ENCODE data around the gene KRT16. TPM values are rescaled to one million over a fixed set of nuclear protein-coding genes. Genes with fewer than 3 reads are reported as not detected.
"Not testable (repeated sequence)": the region's sequence is repeated elsewhere in the genome, so short reads cannot be mapped to it uniquely, and the experiment has no call there.

Gene KRT16
- total RNA-seq, 2 experiments from 2014 or later, result not detected

DNA sequence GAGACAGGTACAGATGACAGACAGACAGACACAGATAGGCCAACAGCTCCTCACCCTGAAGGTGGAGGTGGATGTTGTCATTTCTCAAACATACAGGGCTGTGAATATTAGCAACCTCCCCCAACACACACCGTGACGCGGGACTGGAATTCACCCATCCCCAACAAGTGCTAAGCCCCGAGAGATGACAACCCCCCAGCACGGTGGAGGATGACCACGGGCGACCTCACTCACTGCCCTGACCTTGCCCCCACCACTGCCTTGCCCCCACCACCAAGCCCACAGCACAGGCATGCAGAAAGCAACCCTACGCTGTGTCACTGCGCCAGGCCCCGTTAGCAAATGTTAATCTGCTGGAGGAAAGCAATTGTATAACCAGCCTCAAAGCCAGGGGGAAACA lies 16.7 kb upstream of the KRT16 start:
- CTCF ChIA-PET, result interaction anchor here (1.2 to 1.3 kb wide), 2 partner anchors 19 to 34 kb away, joined by 4 read pairs; no protein-coding TSS in a partner anchor
- no peaks in the 10 kb centered on the region for H3K27me3 Mint-ChIP-seq
- no peak for DNase-seq

DNA sequence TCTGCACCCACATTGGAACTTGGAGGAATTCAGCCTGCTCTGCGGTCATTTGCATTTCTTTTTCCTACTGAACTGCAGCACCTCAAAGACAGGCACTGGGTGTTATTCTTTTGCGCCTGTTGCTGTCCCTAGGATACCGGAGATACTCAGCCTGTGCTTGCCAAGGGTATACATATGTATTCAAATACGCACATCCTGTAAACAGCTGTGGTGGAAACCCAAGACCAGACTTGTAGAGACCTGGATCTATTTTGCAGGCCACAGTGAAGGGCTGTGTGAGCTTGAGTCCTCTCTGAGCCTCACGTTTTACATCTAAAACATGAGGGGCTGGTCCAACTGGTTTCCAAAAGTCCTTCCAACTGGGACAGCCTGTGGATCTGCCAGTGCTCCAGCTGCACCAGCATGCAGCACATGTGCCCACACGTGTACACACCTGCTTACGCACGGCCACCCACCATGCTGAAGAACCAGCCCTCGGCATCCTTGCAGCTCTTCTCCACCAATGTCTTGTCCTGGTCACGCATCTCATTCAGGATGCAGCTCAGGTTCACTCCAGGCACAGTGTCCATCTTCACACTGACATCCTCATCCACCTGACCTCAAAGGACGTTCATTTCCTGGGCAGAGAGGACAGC lies 16.2 kb upstream of the KRT16 start:
- H3K27me3 Mint-ChIP-seq; DNase-seq; H3K27ac Mint-ChIP-seq; H3K4me3 Mint-ChIP-seq; H3K36me3 Mint-ChIP-seq (ENCODE audit: low read depth); POLR2A ChIA-PET; H3K9me3 Mint-ChIP-seq; H3K4me1 Mint-ChIP-seq: not testable (repeated sequence)
- CTCF ChIA-PET, result interaction anchor here (1.2 kb wide), 1 partner anchor 19 kb away, joined by 4 read pairs; no protein-coding TSS in a partner anchor

More for the DNA sequence above, 16.7 kb upstream of the KRT16 start:
- no peaks in the 10 kb centered on the region for H3K9me3 Mint-ChIP-seq
- H3K27ac Mint-ChIP-seq, result no peak overlapping the region
- POLR2A ChIA-PET, result no interaction called here
- H3K4me3 Mint-ChIP-seq, result no peak overlapping the region
- no peaks in the 10 kb centered on the region for H3K36me3 Mint-ChIP-seq (ENCODE audit: low read depth)
- no peaks in the 10 kb centered on the region for H3K4me1 Mint-ChIP-seq

DNA sequence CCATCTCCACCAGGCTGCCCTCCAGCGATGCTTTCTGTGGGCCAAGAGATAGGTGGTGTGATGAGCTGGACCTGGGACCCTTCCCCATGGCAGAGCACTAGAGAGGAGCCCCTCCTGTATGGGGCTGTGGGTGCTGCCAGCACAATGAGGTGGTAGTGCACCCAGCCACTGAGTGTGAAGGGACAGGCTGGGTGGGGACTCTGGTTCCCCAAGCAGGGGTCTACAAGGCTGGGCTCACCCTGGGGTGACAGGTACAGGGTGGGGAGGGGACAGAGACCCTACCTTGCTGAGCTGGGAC lies 15.5 kb upstream of the KRT16 start:
- H3K9me3 Mint-ChIP-seq; POLR2A ChIA-PET; H3K4me1 Mint-ChIP-seq; DNase-seq; H3K27me3 Mint-ChIP-seq; H3K4me3 Mint-ChIP-seq; CTCF ChIA-PET; H3K36me3 Mint-ChIP-seq (ENCODE audit: low read depth); H3K27ac Mint-ChIP-seq: not testable (repeated sequence)

DNA sequence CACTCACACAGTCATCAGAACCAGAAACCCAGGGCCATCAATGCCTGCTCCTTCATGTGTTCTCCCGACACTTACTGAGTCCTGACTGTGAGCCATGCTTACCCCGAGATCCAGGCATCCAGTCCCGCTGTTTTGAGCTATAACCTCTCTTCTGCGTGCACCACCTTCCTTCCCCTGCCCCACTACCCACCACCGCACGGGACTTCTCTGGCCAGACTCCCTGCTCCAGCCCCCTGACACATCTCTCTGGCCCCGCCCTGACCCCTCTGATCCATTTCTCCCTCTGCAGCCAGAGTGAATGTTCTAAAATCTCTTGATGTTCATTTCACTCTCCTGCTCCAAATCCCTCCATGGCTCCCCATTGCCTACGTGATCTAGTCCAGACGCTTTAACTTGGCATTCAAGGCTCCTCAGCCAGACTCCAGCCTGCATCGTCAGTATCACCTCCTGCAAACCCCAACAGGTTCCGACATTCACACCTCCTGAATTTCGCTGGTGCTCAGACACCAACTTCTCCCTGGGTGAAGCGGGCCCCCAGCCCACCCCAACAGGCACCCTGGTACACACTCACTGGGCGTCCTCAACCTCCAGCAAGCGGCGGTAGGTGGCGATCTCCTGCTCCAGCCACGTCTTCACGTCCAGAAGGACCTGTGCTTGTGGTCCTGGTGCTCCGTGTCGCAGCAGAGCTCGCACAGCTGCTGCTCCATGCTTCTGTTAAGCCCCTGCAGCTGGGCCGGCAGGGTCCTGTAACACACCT lies 14.9 kb upstream of the KRT16 start:
- Mint-ChIP-seq H3K4me3 (no peak overlapping the region), H3K4me1 (no peaks in the 10 kb centered on the region), H3K36me3 (ENCODE audit: low read depth) (no peaks in the 10 kb centered on the region), H3K27me3 (no peaks in the 10 kb centered on the region), H3K9me3 (no peaks in the 10 kb centered on the region), H3K27ac (no peak overlapping the region)
- no peak for DNase-seq
- ChIA-PET POLR2A (no interaction called here), CTCF (no interaction called here)

DNA sequence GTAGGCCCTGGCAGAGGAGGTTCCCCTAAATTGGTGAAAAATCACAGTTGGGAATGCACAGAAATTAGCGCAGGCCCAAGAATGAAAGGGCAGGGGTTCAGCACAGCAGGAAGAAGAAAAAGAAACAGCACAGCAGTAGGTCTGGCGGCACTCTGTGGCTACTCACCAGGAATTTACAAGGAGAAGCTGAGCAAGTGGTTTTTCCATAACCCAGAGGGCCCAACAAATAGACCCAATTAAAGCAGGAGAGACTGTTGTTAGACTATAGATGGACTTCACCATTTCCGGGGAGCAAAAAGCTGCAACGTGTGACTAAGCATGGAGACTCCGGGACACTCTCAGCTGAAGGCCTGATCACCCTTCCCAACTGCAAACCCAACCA lies 14.3 kb upstream of the KRT16 start:
- H3K4me1 Mint-ChIP-seq; H3K36me3 Mint-ChIP-seq (ENCODE audit: low read depth); DNase-seq; H3K27me3 Mint-ChIP-seq; H3K9me3 Mint-ChIP-seq; CTCF ChIA-PET; H3K4me3 Mint-ChIP-seq; H3K27ac Mint-ChIP-seq; POLR2A ChIA-PET: not testable (repeated sequence)

DNA sequence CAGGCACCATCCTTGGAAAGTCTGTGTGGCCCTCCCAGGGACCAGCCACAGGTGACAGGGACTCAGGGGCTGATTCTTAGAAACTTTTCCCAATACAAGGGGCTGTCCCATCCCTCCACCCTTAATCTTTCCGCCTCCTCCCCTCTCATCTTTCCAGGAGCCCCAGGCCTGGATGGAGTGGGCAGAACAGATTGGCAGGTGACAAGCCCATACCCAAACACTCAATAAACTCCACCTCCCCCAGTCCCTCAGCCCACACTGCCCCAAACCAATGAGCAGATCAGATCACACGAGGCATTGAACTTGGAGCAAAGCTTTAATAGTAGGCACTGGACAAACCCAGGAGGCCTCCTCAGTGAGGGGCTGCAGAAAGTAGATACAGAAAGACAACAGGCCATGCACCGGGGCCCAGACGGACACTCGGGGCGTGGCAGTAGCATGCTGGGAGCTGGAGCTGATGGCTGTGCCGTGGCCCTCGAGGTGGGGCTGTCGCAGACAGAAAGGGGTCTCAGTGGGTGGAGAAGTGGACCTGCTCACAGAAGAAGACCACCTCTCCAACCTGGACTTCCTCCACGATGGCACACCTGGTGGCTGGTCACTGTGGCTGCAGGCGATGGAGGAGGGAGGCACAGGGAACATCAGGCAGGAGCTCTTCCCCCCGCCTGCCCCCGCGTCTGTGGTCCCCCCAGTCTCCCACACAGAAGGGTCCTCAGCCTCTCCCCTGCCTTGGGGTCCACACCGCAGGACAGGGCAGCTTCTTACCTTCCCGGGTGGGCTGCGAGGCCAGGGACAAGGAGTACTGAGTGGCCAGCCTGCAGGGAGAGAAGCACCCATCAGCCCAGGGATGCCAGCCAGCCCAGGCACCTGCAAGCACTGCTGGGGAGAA lies 13.7 kb upstream of the KRT16 start:
- H3K36me3 Mint-ChIP-seq (ENCODE audit: low read depth); DNase-seq; H3K9me3 Mint-ChIP-seq; H3K4me3 Mint-ChIP-seq; CTCF ChIA-PET; H3K4me1 Mint-ChIP-seq; H3K27ac Mint-ChIP-seq; POLR2A ChIA-PET; H3K27me3 Mint-ChIP-seq: not testable (repeated sequence)

DNA sequence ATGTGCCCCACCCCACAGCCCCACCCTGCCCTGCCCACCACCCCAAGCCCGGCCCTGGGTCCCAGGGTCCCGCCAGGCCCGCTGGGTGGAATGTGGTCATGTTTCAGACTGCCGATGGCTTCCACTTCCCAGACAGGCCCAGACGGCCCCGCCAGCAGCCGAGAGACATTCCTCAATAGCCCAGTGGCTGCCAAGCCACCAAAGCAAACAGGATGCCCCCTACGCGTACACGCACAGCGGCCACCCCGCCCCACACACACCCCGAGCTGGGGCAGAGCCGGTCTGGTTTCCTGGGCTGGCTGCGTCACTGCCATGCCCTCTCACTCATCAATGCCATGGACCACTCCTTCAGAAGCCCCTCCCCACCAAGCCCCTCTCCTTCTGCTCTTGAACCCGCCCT lies 13.0 kb upstream of the KRT16 start:
- H3K27me3 Mint-ChIP-seq, result no peaks in the 10 kb centered on the region
- CTCF ChIA-PET, result no interaction called here
- H3K4me3 Mint-ChIP-seq, result no peak overlapping the region
- H3K9me3 Mint-ChIP-seq, result no peaks in the 10 kb centered on the region
- no peaks in the 10 kb centered on the region for H3K4me1 Mint-ChIP-seq
- POLR2A ChIA-PET, result no interaction called here
- DNase-seq, result no peak
- no peaks in the 10 kb centered on the region for H3K36me3 Mint-ChIP-seq (ENCODE audit: low read depth)
- no peak overlapping the region for H3K27ac Mint-ChIP-seq

DNA sequence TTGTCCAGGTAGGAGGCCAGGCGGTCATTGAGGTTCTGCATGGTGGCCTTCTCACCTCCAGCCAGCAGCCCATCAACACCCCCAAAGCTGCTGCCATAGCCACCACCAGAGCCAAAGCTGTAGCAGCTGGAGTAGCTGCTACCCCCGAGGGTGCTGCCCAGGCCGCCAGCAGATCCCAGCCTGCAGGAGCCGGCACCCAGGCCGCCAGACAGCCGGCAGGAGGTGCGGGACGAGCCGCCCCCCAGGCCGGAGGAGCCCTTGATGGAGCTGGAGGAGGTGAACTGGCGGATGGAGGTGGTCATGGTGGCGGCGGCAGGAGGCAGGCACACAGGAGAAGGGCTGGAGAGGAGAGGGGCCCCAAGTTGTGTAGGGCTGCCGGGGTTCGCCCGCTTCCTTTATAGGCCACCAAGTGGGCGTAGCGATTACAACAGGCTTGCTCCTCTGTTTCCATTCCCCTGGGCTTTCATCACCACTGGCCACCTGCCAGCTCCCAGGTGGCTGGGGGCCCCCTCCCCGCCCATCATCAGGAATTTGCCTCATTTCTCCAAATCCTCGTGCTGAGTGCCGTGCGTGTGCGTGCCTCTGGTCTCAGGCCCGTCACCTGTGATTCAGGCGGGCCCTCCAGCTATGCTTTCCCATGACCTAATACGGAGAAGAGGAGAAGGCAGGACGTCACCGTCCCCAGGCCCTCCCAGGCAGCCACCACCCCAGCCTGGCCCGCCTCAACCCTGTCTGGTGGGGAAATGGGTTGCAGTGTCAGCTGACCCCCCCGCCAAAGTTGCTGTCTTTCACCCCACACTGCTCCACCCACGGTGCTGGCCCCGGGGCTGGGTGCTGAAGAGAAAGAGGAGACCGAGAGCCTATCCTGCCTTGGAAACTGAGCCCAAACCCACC lies 11.9 kb upstream of the KRT16 start, which contains the start of gene KRT17:
KRT17 (minus strand) TSS at position 368 of the 894 bp plus-strand sequence; CDS start at position 302, 66 bp downstream.
- DNase-seq, result no peak
- H3K4me1 Mint-ChIP-seq, result no peaks in the 10 kb centered on the region
- H3K4me3 Mint-ChIP-seq, result no peak within 1 kb of the TSS
- H3K27ac Mint-ChIP-seq, result no peak within 1 kb of the TSS
- POLR2A ChIA-PET, result no interaction called here
- H3K27me3 Mint-ChIP-seq, result no peaks in the 10 kb centered on the region
- no peaks in the 10 kb centered on the region for H3K9me3 Mint-ChIP-seq
- CTCF ChIA-PET, result interaction anchor here (0.6 kb wide), 1 partner anchor 75 kb away, joined by 3 read pairs; no protein-coding TSS in a partner anchor
- no peaks in the 10 kb centered on the region for H3K36me3 Mint-ChIP-seq (ENCODE audit: low read depth)

DNA sequence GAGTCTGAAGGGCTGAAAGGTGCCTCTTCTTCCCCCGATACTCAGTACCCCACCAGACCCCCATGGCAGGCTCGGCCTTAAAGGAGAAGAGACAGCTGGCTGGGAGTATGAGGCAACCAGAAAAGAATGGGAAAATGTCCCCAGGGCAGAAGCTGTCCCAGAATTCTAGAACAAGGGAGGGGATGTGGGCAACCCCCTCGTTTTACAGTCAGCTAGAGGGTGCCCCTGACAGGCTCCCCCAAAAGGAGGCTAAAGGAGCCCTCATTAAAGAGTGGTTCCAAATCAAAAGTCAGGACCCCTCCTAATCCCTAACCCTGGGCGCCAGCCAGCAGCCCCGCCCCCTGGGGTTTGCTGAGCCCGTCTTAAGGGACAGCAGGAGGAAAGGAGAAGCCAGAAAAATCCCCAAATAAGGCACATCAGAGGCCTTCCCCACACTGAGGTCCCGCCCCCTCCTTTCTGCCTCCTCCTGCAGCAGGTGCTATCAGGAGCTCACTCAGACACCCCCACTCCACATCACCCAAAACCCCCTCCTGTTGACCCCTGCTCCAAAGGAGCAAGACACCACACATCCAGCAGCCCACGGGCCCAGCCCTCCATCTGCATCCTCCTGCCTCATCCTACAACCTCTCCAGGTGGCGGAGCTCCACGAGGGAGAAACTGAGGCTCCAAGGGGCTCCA lies 10.8 kb upstream of the KRT16 start:
- H3K36me3 Mint-ChIP-seq (ENCODE audit: low read depth); H3K27ac Mint-ChIP-seq; H3K4me1 Mint-ChIP-seq; H3K4me3 Mint-ChIP-seq; H3K9me3 Mint-ChIP-seq; POLR2A ChIA-PET; DNase-seq; H3K27me3 Mint-ChIP-seq: not testable (repeated sequence)
- CTCF ChIA-PET, result interaction anchor here (0.6 to 1.3 kb wide), 2 partner anchors 74 kb away, joined by 3 to 5 read pairs; no protein-coding TSS in a partner anchor

DNA sequence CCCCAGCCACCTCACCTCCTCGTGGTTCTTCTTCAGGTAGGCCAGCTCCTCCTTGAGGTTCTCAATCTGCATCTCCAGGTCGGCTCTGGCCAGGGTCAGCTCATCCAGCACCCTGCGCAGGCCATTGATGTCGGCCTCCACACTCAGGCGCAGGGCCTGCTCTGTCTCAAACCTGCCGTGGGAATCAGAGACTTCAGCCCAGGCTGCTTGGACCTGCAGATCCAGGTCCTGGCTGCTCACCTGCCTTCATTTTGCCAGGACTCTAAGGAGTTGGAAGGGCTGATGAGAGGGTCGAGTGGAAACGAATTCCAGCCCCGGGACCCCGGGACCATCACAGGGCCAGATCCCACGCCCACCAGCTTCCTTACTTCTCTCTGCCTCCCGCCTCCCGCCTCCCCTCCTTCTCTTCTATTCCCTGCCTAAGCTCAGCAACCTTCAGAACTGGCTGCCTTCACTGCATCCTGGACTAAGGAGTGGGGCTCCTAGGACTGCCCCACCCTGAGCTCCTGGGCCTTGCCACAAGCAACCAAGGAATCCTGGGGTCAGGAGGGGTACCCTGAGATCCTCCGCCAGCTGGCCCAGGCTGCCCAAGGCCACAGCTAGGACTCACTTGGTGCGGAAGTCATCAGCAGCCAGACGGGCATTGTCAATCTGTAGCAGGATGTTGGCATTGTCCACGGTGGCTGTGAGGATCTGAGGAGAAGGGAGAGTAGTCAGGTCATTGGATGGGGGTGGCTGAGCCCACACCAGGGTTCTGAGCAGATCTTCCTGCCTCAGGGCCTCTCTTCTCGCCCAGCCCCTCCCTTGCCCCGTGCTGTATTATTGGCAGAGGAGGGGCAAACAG lies 10.0 kb upstream of the KRT16 start:
- H3K9me3 Mint-ChIP-seq; DNase-seq; H3K4me3 Mint-ChIP-seq; H3K27ac Mint-ChIP-seq; H3K36me3 Mint-ChIP-seq (ENCODE audit: low read depth); H3K4me1 Mint-ChIP-seq; H3K27me3 Mint-ChIP-seq; POLR2A ChIA-PET: not testable (repeated sequence)
- CTCF ChIA-PET, result interaction anchor here (1.3 kb wide), 1 partner anchor 73 kb away, joined by 5 read pairs; no protein-coding TSS in a partner anchor

DNA sequence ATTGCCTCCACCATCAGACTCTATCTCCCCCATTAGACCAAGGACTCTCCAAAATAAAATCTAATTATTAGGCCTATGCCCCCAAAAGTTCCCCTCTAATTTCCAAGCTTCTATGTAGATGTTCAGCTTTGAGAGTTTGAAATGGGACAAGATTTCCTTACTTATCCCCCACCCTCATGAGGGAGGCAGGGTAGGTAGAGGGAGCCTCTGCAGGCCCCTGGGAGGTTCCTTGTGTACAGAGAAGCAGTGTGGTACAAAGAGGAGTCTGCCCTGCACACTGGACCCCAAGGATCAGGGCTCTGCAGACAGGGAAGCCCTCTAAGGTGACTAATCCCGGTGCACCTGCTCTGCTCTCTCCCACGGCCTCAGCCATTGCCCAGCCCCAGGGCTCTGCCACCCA lies 9.3 kb upstream of the KRT16 start:
- Mint-ChIP-seq H3K36me3 (ENCODE audit: low read depth) (no peaks in the 10 kb centered on the region), H3K27ac (no peak overlapping the region), H3K9me3 (no peaks in the 10 kb centered on the region), H3K4me3 (no peak overlapping the region), H3K27me3 (no peaks in the 10 kb centered on the region), H3K4me1 (no peaks in the 10 kb centered on the region)
- POLR2A ChIA-PET, result no interaction called here
- no peak for DNase-seq
- CTCF ChIA-PET, result interaction anchor here (1.3 kb wide), 1 partner anchor 73 kb away, joined by 5 read pairs; no protein-coding TSS in a partner anchor

DNA sequence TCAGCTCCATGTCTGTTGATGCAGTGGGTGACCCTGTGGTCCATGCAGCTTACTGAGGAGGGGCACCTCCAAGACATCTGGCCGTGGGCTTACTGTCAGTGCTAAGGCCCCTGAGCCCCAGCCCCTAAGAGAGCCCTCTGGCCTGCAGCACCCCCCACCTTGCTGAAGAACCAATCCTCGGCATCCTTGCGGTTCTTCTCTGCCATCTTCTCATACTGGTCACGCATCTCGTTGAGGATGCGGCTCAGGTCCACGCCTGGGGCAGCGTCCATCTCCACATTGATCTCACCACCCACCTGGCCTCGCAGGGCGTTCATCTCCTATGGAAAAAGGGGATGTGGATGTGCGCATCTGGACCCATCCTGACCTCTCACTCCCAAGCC lies 8.9 kb upstream of the KRT16 start:
- CTCF ChIA-PET, result interaction anchor here (0.9 kb wide), 1 partner anchor 41 kb away, joined by 3 read pairs; no protein-coding TSS in a partner anchor
- H3K36me3 Mint-ChIP-seq (ENCODE audit: low read depth); H3K4me1 Mint-ChIP-seq; H3K27ac Mint-ChIP-seq; H3K27me3 Mint-ChIP-seq; DNase-seq; H3K4me3 Mint-ChIP-seq; H3K9me3 Mint-ChIP-seq; POLR2A ChIA-PET: not testable (repeated sequence)

Data from activated CD4-positive, alpha-beta memory T cell treated with anti-CD3 and anti-CD28 coated beads, Interleukin-2, amount 10 ng/mL, durations not matched to agents 7 days and 5 days (primary cell).